Transverse colon (tissue), 4 donors: Measurements from ENCODE around the gene GPR150. TPM values are rescaled to one million over a fixed set of nuclear protein-coding genes. Genes with fewer than 3 reads are reported as not detected.
A peak's percentile ranks its signal among the peaks of the same experiment; 100 is the strongest.

ENCODE experiments used
- DNase-seq: peaks from one replicate; pipeline ENCODE4 v3.0.0-alpha.2; 2019
- H3K27ac ChIP-seq, 4 donors: fragments of 200-600 bp; sonication (generic); 2 replicates each; pipeline ENCODE4 v1.5.1; 2016 to 2018; ENCODE audit warnings: inconsistent platforms in 4 of 4
- H3K27me3 ChIP-seq: fragments of 200-600 bp; sonication (generic); 2 replicates; pipeline ENCODE4 v1.5.1; 2017; ENCODE audit warnings: inconsistent platforms
- H3K36me3 ChIP-seq, 4 donors: fragments of 200-600 bp; sonication (generic); 2 replicates each; pipeline ENCODE4 v1.5.1; 2017 to 2019; ENCODE audit warnings: inconsistent platforms in 4 of 4
- H3K4me1 ChIP-seq, 4 donors: fragments of 200-600 bp; sonication (generic); 2 replicates each; pipeline ENCODE4 v1.5.1; 2017 to 2020; ENCODE audit warnings: inconsistent platforms in 4 of 4
- H3K4me3 ChIP-seq, 4 donors: fragments of 200-600 bp; sonication (generic); 1 replicate in 1 of 4; 2 replicates in 3 of 4; pipeline versions ENCODE4 v1.5.1 to v1.6.1; 2017 to 2019; ENCODE audit warnings: inconsistent platforms in 4 of 4
- H3K9me3 ChIP-seq, 2 donors: fragments of 200-600 bp; sonication (generic); 2 replicates each; pipeline ENCODE4 v1.5.1; 2017 to 2019; ENCODE audit warnings: inconsistent platforms in 2 of 2
- CTCF ChIP-seq, 5 experiments: fragments of 200-600 bp in 3 of 5; fragments of 450-650 bp in 2 of 5; sonication (generic) in 3 of 5; IDR thresholded peaks; 1 replicate in 2 of 5; 2 replicates in 3 of 5; pipeline ENCODE4 v1.5.1; 2016 to 2017; ENCODE audit warnings: antibody characterized with exemption in 5 of 5, inconsistent platforms in 3 of 5, mild to moderate bottlenecking in 2 of 5, moderate library complexity in 1 of 5
- EP300 ChIP-seq: sonication (generic); formaldehyde crosslinking; IDR thresholded peaks from one replicate; pipeline ENCODE4 v1.6.1; 2017; ENCODE audit warnings: antibody characterized with exemption, low read depth
- POLR2A ChIP-seq: fragments of 450-650 bp; IDR thresholded peaks from one replicate; pipeline ENCODE4 v1.6.1; 2016; ENCODE audit warnings: antibody characterized with exemption, mild to moderate bottlenecking, moderate library complexity
- POLR2AphosphoS5 ChIP-seq, 3 donors: sonication (generic); formaldehyde crosslinking; IDR thresholded peaks; one replicate each; pipeline ENCODE4 v1.6.1; 2016; ENCODE audit warnings: antibody characterized with exemption in 3 of 3
- WGBS, 2 donors: methylation state at CpG; one replicate each; pipeline ENCODE4 v1.1.5; 2018; ENCODE audit warnings: low coverage in 1 of 2; 5-methylcytosine and 5-hydroxymethylcytosine counted together
- in situ Hi-C, 4 donors: fragments of 200-750 bp; cut with MboI; loops; one replicate each; pipeline versions ENCODE4 v1.15.0 to v1.15.1; 2017; ENCODE audit warnings: low sequenced_read_pairs in 3 of 4, low pct_ligation_motif_present in 1 of 4, low pct_unique_long_range_greater_than_20kb in 1 of 4
- intact Hi-C: fragments of 100-400 bp; cut with DNase I; formaldehyde crosslinking; loops from one replicate; pipeline ENCODE4 v1.15.1; 2023; ENCODE audit warnings: low total_unique reads
- total RNA-seq, 4 donors: library from RNA; depleted of rRNA; stranded (reverse); fragments of >200 nt; gene quantifications; one replicate each; pipeline ENCODE4 v1.1.0, GENCODE V29; 2016

The GPR150 gene
- total RNA-seq, 4 donors from 2014 or later: 0.41 to 0.60 TPM; not detected in 2

- Histone ChIP-seq H3K4me1 (no peaks in the 10 kb centered on the region), H3K9me3 (no peaks in the 10 kb centered on the region), H3K4me3 (no peak overlapping the region), H3K27ac (no peak overlapping the region), H3K27me3 (no peaks in the 10 kb centered on the region), H3K36me3 (no peaks in the 10 kb centered on the region)
- DNase-seq: no peak
- TF ChIP-seq CTCF (IDR thresholded peaks at IDR 0.05) (no peak), EP300 (no peak), POLR2A (no peak), POLR2AphosphoS5 (IDR thresholded peaks at IDR 0.05) (no peak)
- in situ Hi-C loops: loop anchor here in 2 of 4 donors (5.0 to 10.0 kb wide), 2 partner anchors 109 to 192 kb away; no protein-coding TSS in a partner anchor
- intact Hi-C loops: no loop called here
- WGBS, 2 donors: 89 to 93% methylated on average over 1 of the region's 1 CpG
Measured at GRCh38 chr5:95655575-95655974, 35.7 kb downstream of the GPR150 start.

DNA sequence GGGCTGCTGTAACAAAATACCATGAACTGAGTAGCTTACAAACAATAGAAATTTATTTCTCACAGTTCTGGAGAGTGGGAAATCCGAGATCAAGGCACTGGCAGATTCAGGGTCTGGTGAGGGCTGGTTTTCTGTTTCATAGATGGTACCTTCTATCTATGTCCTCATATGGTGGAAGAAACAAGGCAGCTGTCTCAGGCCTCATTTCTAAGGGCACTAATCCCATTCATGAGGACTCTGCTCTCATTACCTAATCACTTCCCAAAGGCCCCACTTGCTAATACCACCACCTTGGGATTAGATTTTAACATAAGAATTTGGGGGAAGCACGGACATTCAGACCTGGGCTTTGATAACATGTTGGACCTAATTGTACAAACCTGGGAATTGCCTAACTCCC, 40.2 kb downstream of the GPR150 start:
- Histone ChIP-seq H3K27me3 (no peaks in the 10 kb centered on the region), H3K4me1 (peaks cover 0 to 10% (median 3%) of the 10 kb centered on the region in 4 donors), H3K4me3 (no peak overlapping the region), H3K9me3 (no peaks in the 10 kb centered on the region), H3K27ac (no peak overlapping the region), H3K36me3 (no peaks in the 10 kb centered on the region)
- WGBS, 2 donors: 88 to 89% methylated on average over 2 of the region's 2 CpGs
- DNase-seq: no peak
- intact Hi-C loops: loop anchor here (10.0 kb wide), 2 partner anchors 75 to 115 kb away; partner anchors contain the start of gene RHOBTB3
- TF ChIP-seq CTCF (IDR thresholded peaks at IDR 0.05): no peak
- in situ Hi-C loops: loop anchor here in 3 of 4 donors (5.0 to 10.0 kb wide), 3 partner anchors 65 to 187 kb away; no protein-coding TSS in a partner anchor

DNA sequence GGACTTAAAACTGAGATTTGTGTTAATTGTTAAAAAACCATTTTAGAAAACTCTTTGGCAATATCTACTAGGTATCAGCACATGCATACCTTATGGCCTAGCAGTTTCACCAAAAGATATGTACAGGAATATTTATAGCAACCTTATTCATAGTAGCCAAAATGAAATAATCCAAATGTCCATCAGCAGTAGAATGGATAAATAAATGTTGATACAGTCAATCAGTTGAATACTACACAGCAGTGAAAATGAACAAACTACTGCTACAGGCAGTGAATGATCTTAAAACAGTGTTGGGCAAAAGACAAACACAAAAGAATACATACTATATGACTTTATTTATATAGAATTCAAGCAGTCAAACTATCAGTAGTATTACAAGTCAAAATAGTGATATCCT, 43.1 kb downstream of the GPR150 start:
- intact Hi-C loops: loop anchor here (10.0 kb wide), 2 partner anchors 72 to 112 kb away; partner anchors contain the start of gene RHOBTB3
- in situ Hi-C loops: loop anchor here in 3 of 4 donors (5.0 to 10.0 kb wide), 3 partner anchors 62 to 184 kb away; no protein-coding TSS in a partner anchor

GRCh38 chr5:95664204-95664786, 44.4 kb downstream of the GPR150 start:
- H3K9me3 ChIP-seq: no peaks in the 10 kb centered on the region
- in situ Hi-C loops: loop anchor here in 3 of 4 donors (5.0 to 10.0 kb wide), 3 partner anchors 61 to 183 kb away; no protein-coding TSS in a partner anchor
- H3K4me1 ChIP-seq: peaks cover 0 to 19% (median 3%) of the 10 kb centered on the region in 4 donors
- no peaks in the 10 kb centered on the region for H3K27me3 ChIP-seq
- WGBS, 2 donors: 17 to 18% methylated on average over 3 of the region's 3 CpGs
- DNase-seq: peak; percentile 18
- H3K27ac ChIP-seq: peak overlapping the region in 2 of 4 donors; percentile 7 to 15
- no peaks in the 10 kb centered on the region for H3K36me3 ChIP-seq
- intact Hi-C loops: loop anchor here (10.0 kb wide), 2 partner anchors 71 to 111 kb away; partner anchors contain the start of gene RHOBTB3
- H3K4me3 ChIP-seq: no peak overlapping the region
- TF ChIP-seq POLR2A: no peak
- TF ChIP-seq CTCF (IDR thresholded peaks at IDR 0.05): peak; percentile 73 to 87 (median 77)

More for the DNA sequence above, 43.1 kb downstream of the GPR150 start:
- H3K27ac ChIP-seq: no peak overlapping the region
- peaks cover 0 to 10% (median 3%) of the 10 kb centered on the region in 4 donors for H3K4me1 ChIP-seq
- H3K9me3 ChIP-seq: no peaks in the 10 kb centered on the region
- no peak for DNase-seq
- no peaks in the 10 kb centered on the region for H3K27me3 ChIP-seq
- no peak overlapping the region for H3K4me3 ChIP-seq
- TF ChIP-seq EP300: no peak
- TF ChIP-seq CTCF (IDR thresholded peaks at IDR 0.05): no peak
- TF ChIP-seq POLR2AphosphoS5 (IDR thresholded peaks at IDR 0.05): no peak
- H3K36me3 ChIP-seq: no peaks in the 10 kb centered on the region
